ENCODE data around the gene PIGO.
A peak's percentile ranks its signal among the peaks of the same experiment; 100 is the strongest.

DNA sequence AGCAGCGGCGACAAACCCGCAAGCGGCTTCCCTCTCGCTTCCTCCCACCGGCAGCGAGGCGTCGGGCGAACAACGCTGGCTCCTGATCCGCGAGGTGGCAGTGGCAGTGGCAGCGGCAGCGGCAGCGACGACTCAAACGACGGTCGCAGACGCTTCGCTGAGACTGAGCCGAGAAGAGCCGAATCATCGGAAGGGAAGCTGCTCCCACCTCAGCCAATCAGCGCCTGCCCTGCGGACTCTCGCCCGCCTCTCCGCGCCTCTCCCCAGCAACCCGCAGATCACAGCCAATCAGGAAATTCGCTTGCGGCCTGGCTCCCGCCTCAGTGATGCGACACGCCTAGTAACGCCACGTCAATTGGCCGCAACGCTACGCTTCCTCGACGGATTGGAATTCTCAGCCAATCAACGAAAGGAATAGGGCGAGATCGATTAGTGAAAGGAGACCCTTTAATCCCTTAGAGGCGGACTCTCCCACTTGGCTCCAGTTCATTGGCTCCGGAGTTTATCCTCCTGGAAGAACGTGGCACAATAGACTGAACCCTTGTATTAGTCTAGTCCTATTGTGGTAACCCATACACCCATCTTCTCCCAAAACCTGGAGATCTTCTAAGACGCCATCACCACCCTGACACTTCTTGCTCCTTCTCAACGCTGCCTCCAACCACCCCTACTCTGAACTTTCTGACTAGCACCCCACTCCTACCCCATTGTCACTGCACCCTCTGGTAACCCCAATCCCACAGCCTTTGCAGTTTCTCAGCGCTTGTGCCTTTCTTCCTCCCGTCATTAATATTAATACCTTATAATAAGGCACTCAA is 23.7 kb downstream of the PIGO start, which contains the start of gene VCP:
- TF ChIP-seq, protein P1, sequence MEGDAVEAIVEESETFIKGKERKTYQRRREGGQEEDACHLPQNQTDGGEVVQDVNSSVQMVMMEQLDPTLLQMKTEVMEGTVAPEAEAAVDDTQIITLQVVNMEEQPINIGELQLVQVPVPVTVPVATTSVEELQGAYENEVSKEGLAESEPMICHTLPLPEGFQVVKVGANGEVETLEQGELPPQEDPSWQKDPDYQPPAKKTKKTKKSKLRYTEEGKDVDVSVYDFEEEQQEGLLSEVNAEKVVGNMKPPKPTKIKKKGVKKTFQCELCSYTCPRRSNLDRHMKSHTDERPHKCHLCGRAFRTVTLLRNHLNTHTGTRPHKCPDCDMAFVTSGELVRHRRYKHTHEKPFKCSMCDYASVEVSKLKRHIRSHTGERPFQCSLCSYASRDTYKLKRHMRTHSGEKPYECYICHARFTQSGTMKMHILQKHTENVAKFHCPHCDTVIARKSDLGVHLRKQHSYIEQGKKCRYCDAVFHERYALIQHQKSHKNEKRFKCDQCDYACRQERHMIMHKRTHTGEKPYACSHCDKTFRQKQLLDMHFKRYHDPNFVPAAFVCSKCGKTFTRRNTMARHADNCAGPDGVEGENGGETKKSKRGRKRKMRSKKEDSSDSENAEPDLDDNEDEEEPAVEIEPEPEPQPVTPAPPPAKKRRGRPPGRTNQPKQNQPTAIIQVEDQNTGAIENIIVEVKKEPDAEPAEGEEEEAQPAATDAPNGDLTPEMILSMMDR (IDR thresholded peaks at IDR 0.05): peak in 2 of 7 experiments; percentile 8 to 10
- TF ChIP-seq POLR2A (IDR thresholded peaks at IDR 0.05): peak; percentile 93 to 97 (median 96)

Data from body of pancreas (tissue), 4 donors.